ENCODE data around the gene UNCX.
A peak's percentile ranks its signal among the peaks of the same experiment; 100 is the strongest.
"Not testable (repeated sequence)": the region's sequence is repeated elsewhere in the genome, so short reads cannot be mapped to it uniquely, and the experiment has no call there.

UNCX gene

DNA sequence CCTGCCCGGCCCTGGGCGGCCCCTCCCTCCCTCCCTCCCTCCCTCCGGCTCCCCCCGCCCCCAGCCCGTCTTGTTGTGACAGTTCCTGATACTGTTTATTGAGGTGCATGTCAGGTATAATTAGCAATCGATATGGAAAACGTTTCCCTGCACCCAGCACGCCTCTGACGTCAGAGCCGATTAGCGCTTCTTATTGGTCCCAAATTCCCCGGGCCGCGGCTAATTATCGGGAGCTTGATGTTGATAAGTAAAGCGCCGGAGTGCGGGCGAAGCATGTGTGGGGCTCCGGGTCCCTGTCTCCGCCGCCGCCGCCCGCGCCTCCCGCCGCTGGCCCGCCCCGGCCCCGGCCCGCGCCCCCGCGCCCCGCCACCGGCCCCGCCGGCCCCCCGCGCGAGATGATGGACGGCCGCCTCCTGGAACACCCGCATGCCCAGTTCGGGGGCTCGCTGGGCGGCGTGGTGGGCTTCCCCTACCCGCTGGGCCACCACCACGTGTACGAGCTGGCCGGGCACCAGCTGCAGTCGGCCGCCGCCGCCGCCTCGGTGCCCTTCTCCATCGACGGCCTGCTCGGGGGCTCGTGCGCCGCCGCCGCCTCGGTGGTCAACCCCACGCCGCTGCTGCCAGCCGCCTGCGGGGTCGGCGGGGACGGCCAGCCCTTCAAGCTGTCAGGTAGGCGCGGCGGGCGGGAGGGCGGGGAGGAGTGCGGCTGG is at the start of gene UNCX:
UNCX (plus strand) TSS at position 250 of the 710 bp plus-strand sequence; CDS start at position 396, 146 bp downstream.
- DNase-seq (ENCODE audit: low read depth in 2 of 2): no peak

DNA sequence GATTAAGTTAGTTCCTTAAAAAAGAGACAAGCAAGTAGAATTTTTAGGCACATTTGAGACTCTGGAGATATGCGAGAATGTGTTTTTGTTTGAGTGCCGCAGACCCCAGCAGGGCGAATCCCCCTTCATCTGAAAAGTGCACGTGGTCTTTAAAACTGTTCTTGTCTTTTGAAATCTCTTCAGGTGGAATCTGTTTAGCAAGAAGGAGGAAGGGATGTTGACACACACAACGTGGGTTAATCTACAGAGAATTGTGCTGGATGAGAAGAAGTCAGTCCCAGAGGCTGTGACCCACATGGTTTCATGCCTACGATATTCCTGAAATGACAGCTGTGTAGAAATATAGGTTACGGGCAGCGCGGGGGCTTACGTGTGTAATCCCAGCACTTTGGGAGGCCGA is 45.5 kb upstream of the UNCX start:
- no peak for DNase-seq (ENCODE audit: low read depth in 2 of 2)

DNA sequence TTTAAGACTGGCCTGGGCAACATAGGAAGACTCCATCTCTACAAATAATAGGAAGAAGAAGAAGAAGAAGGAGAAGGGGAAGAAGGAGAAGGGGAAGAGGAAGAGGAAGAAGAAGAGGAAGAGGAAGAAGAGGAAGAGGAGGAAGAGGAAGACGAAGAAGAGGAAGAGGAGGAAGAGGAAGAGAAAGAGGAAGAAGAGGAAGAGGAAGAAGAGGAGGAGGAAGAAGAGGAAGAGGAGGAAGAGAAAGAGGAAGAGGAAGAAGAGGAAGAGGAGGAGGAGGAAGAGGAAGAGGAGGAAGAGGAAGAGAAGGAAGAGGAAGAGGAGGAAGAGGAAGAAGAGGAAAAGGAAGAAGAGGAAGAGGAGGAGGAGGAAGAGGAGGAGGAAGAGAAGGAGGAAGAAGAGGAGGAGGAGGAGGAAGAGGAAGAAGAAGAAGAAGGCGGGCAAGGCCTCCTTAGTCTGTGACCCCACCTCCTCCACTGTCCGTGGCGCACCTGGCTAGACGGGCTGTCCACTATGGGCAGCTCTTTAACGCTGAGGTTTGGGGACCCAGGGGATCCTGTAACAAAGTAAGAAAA is 43.9 kb upstream of the UNCX start:
- no peak for DNase-seq (ENCODE audit: low read depth in 2 of 2)

DNA sequence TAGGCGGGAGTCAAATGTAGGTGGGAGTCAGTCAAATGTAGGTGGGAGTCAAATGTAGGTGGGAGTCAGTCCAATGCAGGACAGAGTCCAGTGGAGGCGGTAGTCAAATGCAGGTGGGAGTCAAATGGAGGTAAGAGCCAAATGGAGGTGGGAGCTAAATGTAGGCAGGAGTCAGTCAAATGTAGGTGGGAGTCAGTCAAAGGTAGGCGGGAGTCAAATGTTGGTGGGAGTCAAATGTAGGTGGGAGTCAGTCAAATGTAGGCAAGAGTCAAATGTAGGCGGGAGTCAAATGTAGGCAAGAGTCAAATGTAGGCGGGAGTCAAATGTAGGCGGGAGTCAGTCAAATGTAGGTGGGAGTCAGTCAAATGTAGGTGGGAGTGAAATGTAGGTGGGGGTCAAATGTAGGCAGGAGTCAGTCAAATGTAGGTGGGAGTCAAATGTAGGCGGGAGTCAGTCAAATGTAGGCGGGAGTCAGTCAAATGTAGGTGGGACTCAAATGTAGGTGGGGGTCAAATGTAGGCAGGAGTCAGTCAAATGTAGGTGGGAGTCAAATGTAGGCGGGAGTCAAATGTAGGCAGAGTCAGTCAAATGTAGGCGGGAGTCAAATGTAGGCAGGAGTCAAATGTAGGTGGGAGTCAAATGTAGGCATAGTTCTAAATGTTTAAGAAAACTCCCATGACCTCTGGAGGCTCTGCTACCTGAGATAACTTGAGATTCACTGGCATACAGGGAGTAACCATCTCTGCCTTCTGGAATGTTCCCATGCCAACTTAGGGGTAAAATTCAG is 42.5 kb upstream of the UNCX start:
- no peak for DNase-seq (ENCODE audit: low read depth in 2 of 2)

DNA sequence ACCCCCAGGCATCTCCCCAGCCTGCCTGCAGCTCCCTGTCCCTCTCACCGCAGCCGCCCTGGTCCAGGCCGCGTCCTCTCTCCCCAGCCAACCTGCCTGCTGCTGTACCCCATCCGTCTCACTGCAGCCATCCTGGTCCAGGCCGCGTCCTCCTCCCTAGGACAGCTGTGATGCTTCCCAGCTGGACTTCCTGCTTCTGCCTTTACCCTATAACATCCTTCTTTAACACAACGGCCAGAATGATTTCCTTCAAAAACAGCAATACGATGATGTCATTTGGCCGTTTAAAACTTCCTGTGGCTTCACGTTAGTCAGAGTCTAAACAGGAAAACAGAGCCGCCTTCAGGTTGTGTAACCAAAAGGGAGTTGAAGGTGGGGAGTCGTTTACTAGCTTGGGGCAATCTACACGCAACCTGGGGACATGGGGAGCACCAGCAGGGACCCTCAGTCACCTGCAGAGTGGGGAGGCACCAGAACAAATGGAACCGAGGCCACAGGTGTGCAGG is 40.4 kb upstream of the UNCX start:
- no peak for DNase-seq (ENCODE audit: low read depth in 2 of 2)

DNA sequence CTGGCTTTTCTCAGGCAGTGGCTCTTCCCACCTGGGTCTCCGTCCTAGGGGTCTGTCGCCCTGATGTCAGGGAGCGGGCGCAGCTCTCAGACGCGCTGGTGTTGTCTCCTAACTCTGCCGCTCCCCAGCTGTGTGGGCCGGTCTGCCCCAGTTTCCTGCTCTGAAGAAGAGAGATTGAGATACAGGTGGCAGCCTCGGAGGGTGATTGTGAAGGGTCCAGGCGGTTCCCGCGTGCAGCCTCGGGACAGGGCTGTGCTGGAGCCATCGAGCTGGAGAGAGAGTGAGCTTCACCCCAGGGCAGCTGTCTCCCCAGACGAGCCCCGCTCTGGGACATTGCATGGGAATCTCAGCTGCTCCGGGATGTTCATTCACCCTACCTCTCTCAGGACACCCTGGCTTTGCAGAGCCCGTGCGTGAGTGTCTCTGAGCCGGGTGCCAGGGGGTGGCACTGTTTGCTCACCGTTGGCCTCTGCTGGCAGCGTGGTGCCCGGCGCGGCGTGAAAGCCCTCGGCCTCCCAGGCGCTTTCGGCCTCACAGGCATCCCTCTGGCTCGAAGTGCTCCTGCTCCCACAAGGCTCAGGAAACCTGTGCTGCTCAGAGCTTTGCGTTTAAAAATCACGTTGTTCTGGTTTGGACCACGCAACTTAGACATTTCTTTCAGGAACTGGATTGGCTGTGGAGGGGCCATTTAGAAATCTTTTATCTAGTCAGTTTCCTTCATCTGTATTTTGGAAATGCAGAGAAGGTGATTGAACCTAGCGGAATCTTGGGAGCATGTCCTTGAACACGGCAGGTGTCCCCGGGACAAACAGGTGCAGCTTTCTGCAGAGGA is 38.9 kb upstream of the UNCX start:
- peak in 1 of 2 donors; percentile 17 for DNase-seq (ENCODE audit: low read depth in 2 of 2)

DNA sequence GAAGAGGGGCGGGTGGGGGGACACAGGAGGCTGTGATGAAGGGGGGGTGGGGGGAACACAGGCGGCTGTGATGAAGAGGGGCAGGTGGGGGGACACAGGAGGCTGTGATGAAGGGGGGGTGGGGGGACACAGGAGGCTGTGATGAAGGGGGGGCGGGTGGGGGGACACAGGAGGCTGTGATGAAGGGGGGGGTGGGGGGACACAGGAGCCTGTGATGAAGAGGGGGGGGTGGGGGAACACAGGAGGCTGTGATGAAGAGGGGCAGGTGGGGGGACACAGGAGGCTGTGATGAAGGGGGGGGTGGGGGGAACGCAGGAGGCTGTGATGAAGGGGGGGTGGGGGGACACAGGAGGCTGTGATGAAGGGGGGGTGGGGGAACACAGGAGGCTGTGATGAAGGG is 36.2 kb upstream of the UNCX start:
- not testable (repeated sequence) for DNase-seq (ENCODE audit: low read depth in 2 of 2)

DNA sequence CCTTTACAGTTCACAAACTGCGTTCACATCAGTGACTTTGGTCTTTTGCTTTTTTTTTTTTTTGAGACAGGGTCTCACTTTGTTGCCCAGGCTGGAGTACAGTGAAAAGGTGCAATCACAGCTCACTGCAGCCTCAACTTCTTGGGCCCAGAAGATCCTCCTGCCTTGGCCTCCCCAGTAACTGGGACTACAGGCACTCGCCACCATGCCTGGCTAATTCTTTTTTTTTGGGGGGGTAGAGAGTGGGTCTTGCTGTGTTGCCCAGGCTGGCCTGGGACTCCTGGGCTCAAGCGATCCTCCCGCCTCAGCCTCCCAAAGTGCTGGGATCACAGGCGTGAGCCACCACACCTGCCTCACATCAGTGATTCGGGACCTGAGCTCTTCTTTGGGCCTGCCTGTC is 35.7 kb upstream of the UNCX start:
- DNase-seq (ENCODE audit: low read depth in 2 of 2): no peak

DNA sequence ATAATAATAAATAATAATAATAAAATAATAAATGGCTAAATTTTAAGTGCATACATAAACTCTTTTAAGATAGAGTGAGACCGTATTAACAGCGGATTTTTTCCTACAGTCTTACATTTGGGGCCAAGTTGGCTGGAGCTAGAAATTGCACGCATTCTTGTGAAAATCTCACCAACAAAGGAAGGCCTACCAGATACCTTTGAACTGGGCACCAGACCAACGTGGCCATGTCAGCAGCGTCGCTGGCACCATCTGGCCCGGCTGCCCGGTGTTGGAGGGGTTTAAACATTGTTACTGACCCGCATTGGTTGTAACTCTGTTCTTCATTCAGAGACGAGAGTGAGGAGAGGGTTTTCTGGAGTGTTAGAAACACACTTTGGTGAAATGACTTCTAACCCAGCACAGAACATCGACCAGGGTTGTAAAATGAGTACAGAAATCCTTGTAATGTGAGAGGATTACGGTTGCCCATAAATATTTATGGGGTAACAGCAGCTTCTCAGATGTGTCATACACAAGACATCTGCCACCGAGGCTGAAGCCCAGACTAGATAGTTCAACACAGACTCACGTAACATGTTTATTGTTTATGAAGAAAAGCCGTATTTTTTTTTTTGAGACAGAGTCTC is 34.6 kb upstream of the UNCX start:
- no peak for DNase-seq (ENCODE audit: low read depth in 2 of 2)

DNA sequence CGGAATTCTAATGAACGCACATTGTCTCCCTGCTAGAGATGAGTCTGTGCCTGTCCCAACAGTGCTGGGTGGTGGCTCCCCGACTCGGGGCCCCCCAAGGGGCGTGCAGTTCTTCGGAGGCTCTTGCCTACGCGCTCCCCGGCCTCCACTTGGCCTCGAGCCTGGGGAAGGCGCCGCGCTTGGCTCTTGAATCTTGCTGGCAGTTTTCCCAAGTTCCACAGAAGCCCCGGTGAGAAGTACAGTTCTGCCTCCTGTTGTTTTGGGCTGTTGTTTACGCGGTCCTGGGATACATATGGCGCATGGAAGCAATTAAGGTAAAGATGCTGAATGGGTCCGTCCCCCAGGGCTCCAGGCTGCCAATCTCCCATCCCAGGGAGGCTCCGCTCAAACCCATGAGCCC is 32.6 kb upstream of the UNCX start:
- no peak for DNase-seq (ENCODE audit: low read depth in 2 of 2)

DNA sequence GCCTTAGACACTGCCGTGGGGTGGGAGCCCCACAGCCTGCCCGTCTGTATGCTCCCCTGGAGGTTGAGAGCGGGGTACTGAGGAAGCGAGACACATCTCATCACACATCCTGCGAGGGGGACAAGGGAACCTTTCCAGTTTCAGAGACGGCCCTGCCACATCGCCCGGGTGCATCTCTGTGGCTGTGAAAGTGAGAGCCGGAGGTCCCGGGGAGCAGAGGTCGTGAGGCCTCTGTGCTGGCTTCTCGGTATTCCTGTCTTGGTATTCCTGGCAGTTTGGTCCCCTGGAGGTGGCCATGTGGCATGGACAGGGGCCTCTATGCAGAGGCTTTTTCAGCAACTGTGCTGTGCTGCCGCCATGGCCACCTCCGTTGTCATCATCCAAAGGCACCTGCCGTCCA is 30.8 kb upstream of the UNCX start:
- no peak for DNase-seq (ENCODE audit: low read depth in 2 of 2)

DNA sequence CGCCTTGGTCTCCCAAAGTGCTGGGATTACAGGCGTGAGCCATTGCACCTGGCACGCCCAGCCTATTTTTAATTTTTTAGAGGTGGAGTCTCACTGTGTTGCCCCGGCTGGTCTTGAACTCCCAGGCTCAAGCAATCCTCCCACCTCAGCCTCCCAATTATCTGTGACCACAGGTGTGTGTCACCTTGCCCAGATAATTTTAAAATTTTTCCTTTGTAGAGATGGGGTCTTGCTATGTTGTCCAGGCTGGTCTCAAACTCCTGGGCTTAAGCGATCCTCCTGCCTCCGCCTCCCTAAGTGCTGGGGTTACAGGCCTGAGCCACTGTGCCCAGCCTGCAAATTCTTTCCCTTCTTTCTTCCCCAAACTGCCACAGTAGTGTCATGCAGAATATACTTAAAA is 29.8 kb upstream of the UNCX start:
- DNase-seq (ENCODE audit: low read depth in 2 of 2): not testable (repeated sequence)

DNA sequence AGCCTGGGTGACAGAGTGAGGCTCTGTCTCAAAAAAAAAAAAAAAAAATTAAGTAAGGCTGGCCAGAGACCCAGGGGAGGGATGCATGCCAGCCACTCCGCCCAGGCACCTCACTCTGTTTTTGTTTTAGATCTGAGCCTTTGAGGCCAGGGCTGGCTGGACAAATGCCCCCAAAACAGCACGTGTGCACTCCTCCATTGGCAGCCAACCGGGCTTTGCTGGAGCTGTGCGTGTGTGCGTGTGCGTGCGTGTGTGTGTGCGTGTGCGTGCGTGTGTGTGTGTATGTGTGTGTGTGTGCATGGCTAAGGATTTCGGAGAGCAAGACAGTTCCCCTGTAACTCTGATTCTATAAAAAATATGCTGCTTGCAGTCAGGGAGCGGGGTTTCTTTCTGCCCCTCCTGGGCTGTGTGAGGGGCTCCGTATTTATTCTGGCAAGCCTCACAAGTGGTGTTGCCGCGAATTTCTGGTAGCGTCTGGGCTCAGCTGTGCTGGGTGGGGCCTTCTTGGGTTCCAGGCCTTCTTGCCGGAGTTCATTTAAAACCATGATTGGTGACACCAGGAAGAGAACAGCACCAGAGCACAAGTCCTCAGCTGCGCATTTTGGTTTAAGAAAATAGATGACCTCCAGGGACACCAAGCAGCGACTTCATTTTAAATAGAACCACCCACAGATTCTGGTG is 28.1 kb upstream of the UNCX start:
- DNase-seq (ENCODE audit: low read depth in 2 of 2): no peak

DNA sequence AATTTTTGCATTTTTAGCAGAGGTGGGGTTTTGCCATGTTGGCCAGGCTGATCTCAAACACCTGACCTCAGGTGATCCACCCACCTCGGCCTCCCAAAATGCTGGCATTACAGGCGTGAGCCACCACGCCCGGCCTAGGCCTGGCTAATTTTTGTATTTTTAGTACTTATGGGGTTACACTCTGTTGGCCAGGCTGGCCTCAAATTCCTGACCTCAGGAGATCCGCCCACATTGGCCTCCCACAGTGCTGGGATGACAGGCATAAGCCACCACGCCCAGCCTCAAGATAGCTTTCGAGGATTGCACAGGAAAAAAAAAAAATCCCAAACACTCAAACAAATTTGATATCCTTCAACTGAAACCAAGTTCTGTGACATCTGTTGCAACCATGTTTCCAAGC is 26.9 kb upstream of the UNCX start:
- not testable (repeated sequence) for DNase-seq (ENCODE audit: low read depth in 2 of 2)

DNA sequence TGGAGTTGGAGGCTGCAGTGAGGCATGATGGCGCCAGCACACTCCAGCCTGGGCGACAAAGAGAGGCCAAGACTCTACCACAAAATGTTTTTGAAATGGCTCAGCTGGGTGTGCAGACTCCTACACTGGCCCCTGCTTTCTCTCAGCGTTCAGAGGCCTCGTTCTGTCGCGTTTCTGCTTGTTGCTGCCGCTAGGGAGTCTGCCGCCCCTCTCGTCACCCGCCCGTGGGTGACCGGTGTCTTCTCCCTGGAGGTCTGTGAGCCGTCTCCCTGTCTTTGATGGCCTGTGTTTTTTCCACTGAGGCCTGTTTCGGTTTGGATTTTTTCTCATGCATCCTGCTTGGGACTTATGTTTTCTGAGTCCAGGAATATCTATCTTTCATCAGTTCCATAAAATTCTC is 23.6 kb upstream of the UNCX start:
- no peak for DNase-seq (ENCODE audit: low read depth in 2 of 2)

DNA sequence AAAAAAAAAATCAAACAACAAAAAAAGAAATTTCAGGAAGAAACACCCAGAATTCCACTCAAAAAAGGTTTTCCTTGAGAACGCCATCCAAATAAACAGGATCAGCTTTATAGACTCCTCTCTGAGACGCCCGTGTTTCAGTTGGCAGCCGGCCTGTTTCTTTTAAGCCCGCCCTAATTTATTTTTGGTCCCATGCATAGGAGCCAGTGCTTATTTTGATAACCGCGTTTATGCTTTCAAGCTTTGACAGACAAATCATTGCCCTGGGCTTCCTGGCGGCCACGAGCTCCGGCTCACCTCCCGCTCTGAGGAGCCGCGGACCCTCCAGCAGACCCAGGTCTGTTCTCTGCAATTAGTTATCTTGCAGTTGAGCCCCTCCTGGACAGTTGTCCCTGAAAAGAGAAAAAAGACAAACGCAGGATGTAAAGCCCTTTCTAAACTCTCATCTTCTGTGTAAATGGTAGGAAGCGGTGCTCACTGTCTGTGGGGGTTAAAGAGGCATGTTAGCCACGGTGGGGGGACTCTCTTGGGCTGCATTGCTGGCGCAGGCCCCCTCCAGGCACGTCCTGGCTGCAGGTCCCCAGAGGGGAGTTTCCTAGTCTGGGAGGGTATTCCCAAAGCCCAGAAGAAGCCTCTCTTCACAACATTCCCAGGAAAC is 22.2 kb upstream of the UNCX start:
- no peak for DNase-seq (ENCODE audit: low read depth in 2 of 2)

DNA sequence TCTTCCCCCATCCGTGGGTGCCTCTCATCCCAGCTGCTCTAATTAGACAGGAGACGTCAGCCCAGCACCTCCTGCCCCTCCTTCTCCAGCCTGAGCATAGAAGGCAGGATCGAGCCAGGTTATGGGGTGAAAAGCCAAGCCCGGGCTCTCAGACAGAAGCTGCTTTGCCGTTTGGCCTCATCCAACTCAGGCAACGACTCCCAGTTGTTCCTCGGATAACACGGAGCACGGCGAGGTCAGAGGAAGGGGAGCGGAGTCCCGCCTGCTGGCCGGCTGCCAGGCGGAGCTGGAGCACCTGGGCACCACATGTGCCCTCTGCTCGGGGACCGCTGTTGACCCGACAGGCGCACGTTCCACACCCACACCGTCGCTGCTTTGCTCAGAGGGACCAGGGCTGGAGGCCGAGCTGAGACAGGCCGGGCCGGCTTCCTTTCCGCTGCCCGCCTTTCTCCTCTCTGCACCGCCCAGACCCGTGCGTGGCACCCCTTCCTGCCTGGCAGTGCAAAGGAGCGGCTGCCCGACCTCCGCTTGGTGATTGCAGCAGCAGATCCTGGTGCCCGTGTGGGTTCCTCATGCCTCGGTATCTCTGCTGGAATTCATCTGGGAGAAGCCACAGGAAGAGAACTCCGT is 21.6 kb upstream of the UNCX start:
- no peak for DNase-seq (ENCODE audit: low read depth in 2 of 2)

DNA sequence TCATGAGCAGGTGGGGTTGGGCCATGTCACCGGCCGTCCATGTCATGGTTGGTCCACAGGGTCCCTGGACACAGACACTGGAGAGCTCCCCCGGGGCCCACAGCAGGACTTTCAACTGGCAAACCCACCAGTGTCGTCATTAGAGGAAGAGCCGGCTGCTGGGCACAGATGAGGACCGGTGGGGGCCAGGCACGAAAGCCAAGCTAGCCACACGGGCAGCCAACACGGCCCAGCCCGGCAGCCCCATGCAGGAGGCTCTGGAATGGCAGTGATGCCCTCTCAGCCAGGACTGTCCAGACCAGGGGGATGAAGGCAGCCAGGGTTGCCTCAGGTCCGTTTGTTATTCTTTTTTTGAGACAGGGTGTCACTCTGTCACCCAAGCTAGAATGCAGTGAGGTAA is 21.1 kb upstream of the UNCX start:
- DNase-seq (ENCODE audit: low read depth in 2 of 2): no peak

DNA sequence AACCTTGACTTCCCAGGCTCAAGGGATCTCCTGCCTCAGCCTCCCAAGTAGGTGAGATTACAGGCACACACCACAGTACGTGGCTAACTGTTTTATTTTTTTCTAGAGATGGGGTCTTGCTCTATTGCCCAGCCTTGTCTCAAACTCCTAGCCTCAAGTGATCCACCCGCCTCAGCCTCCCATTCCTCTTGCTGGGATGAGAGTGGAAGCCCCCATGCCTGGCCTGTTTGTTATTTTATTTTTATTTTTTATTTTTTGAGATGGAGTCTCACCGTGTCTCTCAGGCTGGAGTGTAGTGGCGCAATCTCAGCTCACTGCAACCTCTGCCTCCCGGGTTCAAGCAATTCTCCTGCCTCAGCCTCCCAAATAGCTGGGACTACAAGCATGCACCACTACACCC is 20.6 kb upstream of the UNCX start:
- not testable (repeated sequence) for DNase-seq (ENCODE audit: low read depth in 2 of 2)

DNA sequence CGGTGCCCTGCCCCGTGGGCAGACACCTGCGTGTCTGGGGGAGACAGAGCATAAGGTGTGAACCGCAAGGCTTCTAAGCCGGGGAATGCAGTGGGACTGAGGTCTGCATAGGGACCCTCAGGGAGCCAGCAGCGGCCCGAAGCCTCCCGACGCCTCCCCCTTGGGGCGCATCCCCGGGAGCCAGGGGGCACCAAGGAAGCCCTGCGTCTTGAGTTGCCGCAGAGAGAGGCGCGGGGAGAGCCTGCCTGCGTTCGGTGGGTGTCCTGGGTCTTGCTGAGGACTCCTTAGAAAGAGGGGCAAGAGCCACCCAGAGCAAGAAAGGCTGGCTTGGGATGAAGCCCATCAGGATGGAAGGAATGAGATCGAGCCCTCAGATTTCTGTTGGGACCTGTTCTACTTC is 18.2 kb upstream of the UNCX start:
- no peak for DNase-seq (ENCODE audit: low read depth in 2 of 2)
